SK-N-SH treated with all-trans-retinoic acid at 6 μM for 48 hours (cell line): ENCODE measurements around the gene OR10A4.

ENCODE experiments used
- ATAC-seq: fragments of 200-7000 bp; cut with Tn5 transposase; 3 replicates; pipeline ENCODE4 v1.9.1; 2020; ENCODE audit warnings: mild to moderate bottlenecking, moderate library complexity
- ARNTL ChIP-seq: fragments of 450-650 bp; formaldehyde crosslinking; IDR thresholded peaks from 2 replicates; pipeline ENCODE4 v1.5.0; 2020; ENCODE audit warnings: low read depth, mild to moderate bottlenecking, moderate library complexity, borderline replicate concordance
- BACH2 ChIP-seq: fragments of 250-450 bp; sonication (Bioruptor Pico); IDR thresholded peaks from 2 replicates; pipeline ENCODE4 v1.9.0; 2021; ENCODE audit warnings: mild to moderate bottlenecking, borderline replicate concordance
- CSDC2 ChIP-seq: fragments of 250-450 bp; sonication (Bioruptor Pico); IDR thresholded peaks from 2 replicates; pipeline ENCODE4 v1.5.0; 2020; ENCODE audit warnings: mild to moderate bottlenecking, moderate library complexity
- ESRRG ChIP-seq: fragments of 250-450 bp; sonication (Bioruptor Pico); IDR thresholded peaks from 2 replicates; pipeline ENCODE4 v1.6.1; 2021; ENCODE audit warnings: mild to moderate bottlenecking
- GLIS3 ChIP-seq: fragments of 250-450 bp; sonication (Bioruptor Pico); IDR thresholded peaks from 2 replicates; pipeline ENCODE4 v1.5.0; 2020; ENCODE audit warnings: mild to moderate bottlenecking, moderate library complexity
- PPARA ChIP-seq: fragments of 250-450 bp; sonication (Bioruptor Pico); IDR thresholded peaks from 2 replicates; pipeline ENCODE4 v1.5.0; 2020; ENCODE audit warnings: mild to moderate bottlenecking, borderline replicate concordance
- RARB ChIP-seq: fragments of 250-450 bp; sonication (Bioruptor Pico); IDR thresholded peaks from 2 replicates; pipeline ENCODE4 v1.8.0; 2021; ENCODE audit warnings: mild to moderate bottlenecking, moderate library complexity
- SNAI2 ChIP-seq: fragments of 250-450 bp; sonication (Bioruptor Pico); IDR thresholded peaks from 2 replicates; pipeline ENCODE4 v1.5.0; 2020; ENCODE audit warnings: mild to moderate bottlenecking, moderate library complexity
- TCF4 ChIP-seq: fragments of 250-450 bp; sonication (Bioruptor Pico); IDR thresholded peaks from 2 replicates; pipeline ENCODE4 v1.8.0; 2021; ENCODE audit warnings: mild to moderate bottlenecking, moderate library complexity, borderline replicate concordance
- TOX ChIP-seq: fragments of 250-450 bp; sonication (Bioruptor Pico); IDR thresholded peaks from 2 replicates; pipeline ENCODE4 v1.8.0; 2021; ENCODE audit warnings: mild to moderate bottlenecking, moderate library complexity, borderline replicate concordance
- ZC3H10 ChIP-seq: fragments of 250-450 bp; sonication (Bioruptor Pico); IDR thresholded peaks from 2 replicates; pipeline ENCODE4 v1.5.1; 2021; ENCODE audit warnings: mild to moderate bottlenecking, moderate library complexity
- ZFP3 ChIP-seq: fragments of 250-450 bp; sonication (Bioruptor Pico); IDR thresholded peaks from 2 replicates; pipeline ENCODE4 v1.5.0; 2020; ENCODE audit warnings: mild to moderate bottlenecking, moderate library complexity
- ZFP30 ChIP-seq: fragments of 450-650 bp; formaldehyde crosslinking; IDR thresholded peaks from 2 replicates; pipeline ENCODE4 v1.5.0; 2022; ENCODE audit warnings: mild to moderate bottlenecking, moderate library complexity
- ZNF565 ChIP-seq: fragments of 450-650 bp; formaldehyde crosslinking; conservative IDR thresholded peaks from 2 replicates; pipeline ENCODE4 v1.5.0; 2020; ENCODE audit warnings: low read depth, mild to moderate bottlenecking, moderate library complexity
- ZNF70 ChIP-seq: fragments of 450-650 bp; formaldehyde crosslinking; IDR thresholded peaks from 2 replicates; pipeline ENCODE4 v1.5.0; 2020; ENCODE audit warnings: mild to moderate bottlenecking, moderate library complexity
- ZNF8 ChIP-seq: fragments of 450-650 bp; formaldehyde crosslinking; IDR thresholded peaks from 2 replicates; pipeline ENCODE4 v1.5.0; 2020; ENCODE audit warnings: mild to moderate bottlenecking, moderate library complexity
- TF ChIP-seq, protein P1 (sequence below): fragments of 250-450 bp; sonication (Bioruptor Pico); IDR thresholded peaks from 2 replicates; pipeline ENCODE4 v1.8.0; 2020; ENCODE audit warnings: mild to moderate bottlenecking, moderate library complexity, borderline replicate concordance
- TF ChIP-seq, protein P2 (sequence below): fragments of 250-450 bp; sonication (Bioruptor Pico); IDR thresholded peaks from 2 replicates; pipeline ENCODE4 v1.5.1; 2020; ENCODE audit warnings: low read depth, mild to moderate bottlenecking, moderate library complexity
- TF ChIP-seq, protein P3 (sequence below): fragments of 250-450 bp; sonication (Bioruptor Pico); IDR thresholded peaks from 2 replicates; pipeline ENCODE4 v1.5.0; 2020; ENCODE audit warnings: mild to moderate bottlenecking, moderate library complexity
- TF ChIP-seq, protein P4 (sequence below): fragments of 250-450 bp; sonication (Bioruptor Pico); IDR thresholded peaks from 2 replicates; pipeline ENCODE4 v1.8.0; 2021; ENCODE audit warnings: low read depth, mild to moderate bottlenecking, moderate library complexity, borderline replicate concordance

Gene OR10A4

DNA sequence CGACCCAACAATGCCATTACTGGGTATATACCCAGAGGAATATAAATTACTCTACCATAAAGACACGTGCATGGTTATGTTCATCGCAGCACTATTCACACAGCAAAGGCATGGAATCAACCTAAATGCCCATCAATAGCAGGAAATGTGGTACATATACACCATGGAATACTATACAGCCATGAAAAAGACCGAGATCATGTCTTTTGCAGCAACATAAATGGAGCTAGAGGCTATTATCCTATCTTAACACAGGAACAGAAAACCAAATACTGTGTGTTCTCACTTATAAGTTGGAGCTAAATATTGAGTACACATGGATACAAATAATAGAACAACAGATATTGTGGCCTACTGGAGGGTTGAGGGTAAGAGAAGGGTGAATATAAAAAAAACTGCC lies 12.4 kb downstream of the OR10A4 start:
- ATAC-seq = no peak
- TF ChIP-seq ZNF8 = no peak
- no peak for TF ChIP-seq TCF4
- no peak for TF ChIP-seq ZNF565 (CRISPR knock-in tag)
- TF ChIP-seq, protein P1, sequence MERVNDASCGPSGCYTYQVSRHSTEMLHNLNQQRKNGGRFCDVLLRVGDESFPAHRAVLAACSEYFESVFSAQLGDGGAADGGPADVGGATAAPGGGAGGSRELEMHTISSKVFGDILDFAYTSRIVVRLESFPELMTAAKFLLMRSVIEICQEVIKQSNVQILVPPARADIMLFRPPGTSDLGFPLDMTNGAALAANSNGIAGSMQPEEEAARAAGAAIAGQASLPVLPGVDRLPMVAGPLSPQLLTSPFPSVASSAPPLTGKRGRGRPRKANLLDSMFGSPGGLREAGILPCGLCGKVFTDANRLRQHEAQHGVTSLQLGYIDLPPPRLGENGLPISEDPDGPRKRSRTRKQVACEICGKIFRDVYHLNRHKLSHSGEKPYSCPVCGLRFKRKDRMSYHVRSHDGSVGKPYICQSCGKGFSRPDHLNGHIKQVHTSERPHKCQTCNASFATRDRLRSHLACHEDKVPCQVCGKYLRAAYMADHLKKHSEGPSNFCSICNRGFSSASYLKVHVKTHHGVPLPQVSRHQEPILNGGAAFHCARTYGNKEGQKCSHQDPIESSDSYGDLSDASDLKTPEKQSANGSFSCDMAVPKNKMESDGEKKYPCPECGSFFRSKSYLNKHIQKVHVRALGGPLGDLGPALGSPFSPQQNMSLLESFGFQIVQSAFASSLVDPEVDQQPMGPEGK (CRISPR knock-in tag) = no peak
- TF ChIP-seq ZC3H10 (CRISPR knock-in tag) = no peak
- no peak for TF ChIP-seq ZFP3 (CRISPR knock-in tag)
- TF ChIP-seq ZNF70 (CRISPR knock-in tag) = no peak

DNA sequence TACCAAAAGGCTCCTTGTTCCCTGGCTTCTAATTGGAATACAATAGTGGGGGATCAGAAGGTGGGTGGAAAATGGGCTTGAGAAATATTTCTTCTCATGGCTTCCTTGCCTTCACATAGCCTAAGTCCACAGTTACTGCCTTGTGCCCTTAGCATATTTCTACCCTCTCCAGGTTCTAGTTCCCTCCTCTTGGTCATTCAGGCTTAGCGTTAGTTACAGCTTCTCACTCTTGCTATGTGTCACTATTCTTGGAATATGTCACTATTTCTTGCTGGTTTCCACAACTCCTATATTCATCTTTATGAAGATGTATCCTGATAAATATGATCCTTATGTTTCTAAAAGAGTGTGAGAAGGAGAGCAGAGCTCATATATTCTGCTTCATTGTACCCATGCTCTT lies 13.4 kb downstream of the OR10A4 start:
- ATAC-seq = no peak

DNA sequence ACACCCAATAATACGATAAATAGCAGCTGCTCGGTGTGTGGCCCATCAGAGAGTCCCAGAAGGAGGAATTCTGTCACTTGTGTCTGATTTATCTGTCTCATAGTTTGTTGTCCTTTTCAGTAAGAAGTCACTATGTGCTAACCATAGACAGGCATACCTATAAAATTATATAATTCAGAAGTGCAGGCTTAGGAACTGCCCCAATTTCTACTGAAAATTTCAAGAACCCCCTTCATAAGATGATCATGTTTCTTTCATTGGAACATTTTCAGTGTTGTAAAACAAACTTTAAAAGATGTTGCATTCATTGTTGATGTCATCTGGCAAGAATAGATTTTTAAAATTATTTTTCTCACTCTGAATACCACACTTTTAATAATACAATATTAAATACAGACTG lies 16.0 kb downstream of the OR10A4 start, which contains the start of gene OR2D2:
OR2D2 (minus strand) TSS at position 101 of the 400 bp plus-strand sequence; CDS start at position 101, 0 bp downstream.
- no peak for ATAC-seq
- TF ChIP-seq, protein P2, sequence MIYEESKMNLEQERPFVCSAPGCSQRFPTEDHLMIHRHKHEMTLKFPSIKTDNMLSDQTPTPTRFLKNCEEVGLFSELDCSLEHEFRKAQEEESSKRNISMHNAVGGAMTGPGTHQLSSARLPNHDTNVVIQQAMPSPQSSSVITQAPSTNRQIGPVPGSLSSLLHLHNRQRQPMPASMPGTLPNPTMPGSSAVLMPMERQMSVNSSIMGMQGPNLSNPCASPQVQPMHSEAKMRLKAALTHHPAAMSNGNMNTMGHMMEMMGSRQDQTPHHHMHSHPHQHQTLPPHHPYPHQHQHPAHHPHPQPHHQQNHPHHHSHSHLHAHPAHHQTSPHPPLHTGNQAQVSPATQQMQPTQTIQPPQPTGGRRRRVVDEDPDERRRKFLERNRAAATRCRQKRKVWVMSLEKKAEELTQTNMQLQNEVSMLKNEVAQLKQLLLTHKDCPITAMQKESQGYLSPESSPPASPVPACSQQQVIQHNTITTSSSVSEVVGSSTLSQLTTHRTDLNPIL (CRISPR knock-in tag) = no peak
- TF ChIP-seq ZFP30 (no peak), RARB (CRISPR knock-in tag) (no peak), ZNF8 (no peak), SNAI2 (CRISPR knock-in tag) (no peak), ESRRG (CRISPR knock-in tag) (no peak)
- TF ChIP-seq, all 23 proteins: peak for 0

More for the DNA sequence above, 13.4 kb downstream of the OR10A4 start:
- TF ChIP-seq RARB (CRISPR knock-in tag) = no peak
- TF ChIP-seq PPARA (CRISPR knock-in tag) = no peak
- TF ChIP-seq, protein P2 (CRISPR knock-in tag) = no peak
- no peak for TF ChIP-seq SNAI2 (CRISPR knock-in tag)
- TF ChIP-seq ESRRG (CRISPR knock-in tag) = no peak
- no peak for TF ChIP-seq ZNF8
- TF ChIP-seq, protein P3, sequence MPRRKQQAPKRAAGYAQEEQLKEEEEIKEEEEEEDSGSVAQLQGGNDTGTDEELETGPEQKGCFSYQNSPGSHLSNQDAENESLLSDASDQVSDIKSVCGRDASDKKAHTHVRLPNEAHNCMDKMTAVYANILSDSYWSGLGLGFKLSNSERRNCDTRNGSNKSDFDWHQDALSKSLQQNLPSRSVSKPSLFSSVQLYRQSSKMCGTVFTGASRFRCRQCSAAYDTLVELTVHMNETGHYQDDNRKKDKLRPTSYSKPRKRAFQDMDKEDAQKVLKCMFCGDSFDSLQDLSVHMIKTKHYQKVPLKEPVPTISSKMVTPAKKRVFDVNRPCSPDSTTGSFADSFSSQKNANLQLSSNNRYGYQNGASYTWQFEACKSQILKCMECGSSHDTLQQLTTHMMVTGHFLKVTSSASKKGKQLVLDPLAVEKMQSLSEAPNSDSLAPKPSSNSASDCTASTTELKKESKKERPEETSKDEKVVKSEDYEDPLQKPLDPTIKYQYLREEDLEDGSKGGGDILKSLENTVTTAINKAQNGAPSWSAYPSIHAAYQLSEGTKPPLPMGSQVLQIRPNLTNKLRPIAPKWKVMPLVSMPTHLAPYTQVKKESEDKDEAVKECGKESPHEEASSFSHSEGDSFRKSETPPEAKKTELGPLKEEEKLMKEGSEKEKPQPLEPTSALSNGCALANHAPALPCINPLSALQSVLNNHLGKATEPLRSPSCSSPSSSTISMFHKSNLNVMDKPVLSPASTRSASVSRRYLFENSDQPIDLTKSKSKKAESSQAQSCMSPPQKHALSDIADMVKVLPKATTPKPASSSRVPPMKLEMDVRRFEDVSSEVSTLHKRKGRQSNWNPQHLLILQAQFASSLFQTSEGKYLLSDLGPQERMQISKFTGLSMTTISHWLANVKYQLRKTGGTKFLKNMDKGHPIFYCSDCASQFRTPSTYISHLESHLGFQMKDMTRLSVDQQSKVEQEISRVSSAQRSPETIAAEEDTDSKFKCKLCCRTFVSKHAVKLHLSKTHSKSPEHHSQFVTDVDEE (CRISPR knock-in tag) = no peak

DNA sequence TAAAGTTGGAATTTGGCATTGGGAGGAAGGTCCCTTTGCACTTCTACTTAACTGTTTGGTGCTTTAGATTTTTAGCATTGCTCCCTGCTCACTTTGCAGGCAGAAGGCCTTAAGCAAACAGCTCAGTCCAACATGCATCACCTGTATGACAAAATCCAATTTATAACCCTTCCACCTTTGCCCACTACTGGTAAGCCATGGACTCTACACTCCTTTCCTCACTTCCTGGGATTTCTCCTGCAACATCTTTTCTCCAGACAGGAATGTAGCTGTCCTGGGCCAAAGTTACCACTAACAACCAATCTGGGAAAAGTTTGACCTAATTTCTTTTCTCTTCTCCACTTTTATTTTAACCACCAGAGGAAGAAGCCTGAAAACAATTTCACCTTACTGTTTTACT lies 17.7 kb downstream of the OR10A4 start:
- ATAC-seq = no peak
- no peak for TF ChIP-seq PPARA (CRISPR knock-in tag)
- no peak for TF ChIP-seq ZNF565 (CRISPR knock-in tag)
- no peak for TF ChIP-seq ZNF70 (CRISPR knock-in tag)
- TF ChIP-seq ESRRG (CRISPR knock-in tag) = no peak
- no peak for TF ChIP-seq RARB (CRISPR knock-in tag)
- no peak for TF ChIP-seq ZNF8
- TF ChIP-seq SNAI2 (CRISPR knock-in tag) = no peak
- TF ChIP-seq CSDC2 (CRISPR knock-in tag) = no peak
- TF ChIP-seq ZFP3 (CRISPR knock-in tag) = no peak
- TF ChIP-seq TOX (CRISPR knock-in tag) = no peak
- no peak for TF ChIP-seq ZC3H10 (CRISPR knock-in tag)
- no peak for TF ChIP-seq TCF4
- TF ChIP-seq, protein P3 (CRISPR knock-in tag) = no peak
- no peak for TF ChIP-seq ARNTL (CRISPR knock-in tag)
- TF ChIP-seq GLIS3 = no peak
- TF ChIP-seq, protein P4, sequence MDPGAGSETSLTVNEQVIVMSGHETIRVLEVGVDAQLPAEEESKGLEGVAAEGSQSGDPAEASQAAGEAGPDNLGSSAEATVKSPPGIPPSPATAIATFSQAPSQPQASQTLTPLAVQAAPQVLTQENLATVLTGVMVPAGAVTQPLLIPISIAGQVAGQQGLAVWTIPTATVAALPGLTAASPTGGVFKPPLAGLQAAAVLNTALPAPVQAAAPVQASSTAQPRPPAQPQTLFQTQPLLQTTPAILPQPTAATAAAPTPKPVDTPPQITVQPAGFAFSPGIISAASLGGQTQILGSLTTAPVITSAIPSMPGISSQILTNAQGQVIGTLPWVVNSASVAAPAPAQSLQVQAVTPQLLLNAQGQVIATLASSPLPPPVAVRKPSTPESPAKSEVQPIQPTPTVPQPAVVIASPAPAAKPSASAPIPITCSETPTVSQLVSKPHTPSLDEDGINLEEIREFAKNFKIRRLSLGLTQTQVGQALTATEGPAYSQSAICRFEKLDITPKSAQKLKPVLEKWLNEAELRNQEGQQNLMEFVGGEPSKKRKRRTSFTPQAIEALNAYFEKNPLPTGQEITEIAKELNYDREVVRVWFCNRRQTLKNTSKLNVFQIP = no peak
- TF ChIP-seq BACH2 (CRISPR knock-in tag) = no peak
- TF ChIP-seq, protein P1 (CRISPR knock-in tag) = no peak
